C1 segment of cervical spinal cord (tissue), 14 donors: ENCODE measurements around the gene OAS1.
"Not testable (repeated sequence)": the region's sequence is repeated elsewhere in the genome, so short reads cannot be mapped to it uniquely, and the experiment has no call there.

Experiments used
- DNase-seq, 14 donors: peaks; one replicate each; lab custom pipeline; 2025; lab: John Stamatoyannopoulos, UW

The OAS1 gene

DNA sequence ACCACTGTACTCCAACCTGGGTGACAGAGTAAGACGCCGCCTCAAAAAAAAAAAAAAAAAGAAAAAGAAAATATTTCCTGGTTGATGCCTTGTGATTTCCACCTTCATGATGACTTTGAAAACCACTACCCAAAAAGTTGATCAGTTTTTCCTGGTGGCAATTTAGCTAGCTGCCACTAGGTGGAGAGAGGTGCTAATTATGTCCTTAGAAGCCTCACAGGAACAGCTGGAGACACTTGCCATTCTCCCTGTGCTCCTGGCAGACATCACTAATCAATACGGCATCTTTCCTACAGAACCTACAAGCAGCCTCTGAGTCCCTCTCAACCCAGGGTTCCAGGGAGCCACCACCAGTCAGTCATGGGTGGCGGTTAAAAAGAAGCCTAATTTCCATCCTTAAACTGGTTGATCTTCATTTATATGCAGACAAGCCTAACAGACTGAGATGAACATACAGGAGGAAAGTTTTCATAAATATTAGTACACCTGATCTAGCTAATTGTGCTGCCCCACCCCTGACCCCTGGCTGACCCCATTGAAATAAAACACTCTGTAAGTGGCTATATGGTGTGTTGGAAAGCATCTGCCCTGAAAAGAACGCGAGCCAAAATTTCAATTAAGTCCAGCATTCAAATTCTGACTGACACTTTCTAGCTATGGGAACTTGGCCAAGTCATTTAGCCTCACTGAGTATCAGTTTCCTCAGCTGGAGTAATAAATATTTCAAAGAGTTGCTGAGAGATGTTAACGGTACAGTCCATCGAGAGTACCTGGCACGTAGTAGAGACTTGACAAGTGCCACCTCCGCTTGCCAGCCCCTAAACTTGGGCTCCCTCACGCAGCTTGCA is 6.2 kb upstream of the OAS1 start:
- no peak for DNase-seq

GRCh38 chr12:112901271-112901670 is 5.5 kb upstream of the OAS1 start:
- DNase-seq: no peak

- no peak for DNase-seq
Measured at GRCh38 chr12:112904571-112904970, 2.2 kb upstream of the OAS1 start.

GRCh38 chr12:112905451-112906089 is 1.2 kb upstream of the OAS1 start:
- no peak for DNase-seq

DNA sequence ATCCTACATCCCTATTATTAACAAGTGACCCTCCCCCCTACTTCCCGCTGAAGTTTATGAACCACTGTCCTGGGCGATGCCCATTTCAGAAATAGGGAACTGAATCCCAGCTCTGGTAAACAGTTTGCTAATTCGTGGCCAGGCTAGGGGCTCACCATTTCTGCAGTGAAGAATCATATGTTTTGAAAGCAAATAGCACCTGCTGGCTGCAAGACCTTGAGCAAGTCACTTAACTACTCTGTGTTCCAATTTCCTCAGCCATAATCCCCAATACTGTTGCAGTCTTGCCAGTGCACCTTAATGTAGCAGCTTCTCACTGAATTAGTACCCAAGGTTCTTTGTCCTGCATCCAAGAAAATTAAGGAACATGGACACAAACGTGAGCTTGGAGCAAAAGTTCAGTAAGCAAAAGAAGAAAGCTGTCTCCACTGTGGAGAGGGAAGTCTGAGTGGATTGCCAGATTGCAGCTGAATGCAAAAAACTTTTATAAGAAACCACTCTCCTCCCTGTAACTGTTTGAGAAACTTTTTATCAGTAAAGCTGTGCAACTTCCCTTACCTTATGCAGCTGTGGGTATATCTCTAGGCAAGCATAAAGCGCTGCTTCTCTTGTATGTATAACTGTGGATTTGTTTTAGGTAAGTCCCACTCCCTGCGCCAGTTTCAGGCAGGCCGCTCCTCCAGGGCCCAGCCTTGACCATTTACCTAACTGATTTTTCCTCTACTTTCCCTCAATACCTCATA is 824 bp downstream of the OAS1 start:
- DNase-seq: peak in 2 of 14 donors; percentile 12 to 13

- DNase-seq: no peak
Measured at GRCh38 chr12:112908548-112908947, 1.8 kb downstream of the OAS1 start.

DNA sequence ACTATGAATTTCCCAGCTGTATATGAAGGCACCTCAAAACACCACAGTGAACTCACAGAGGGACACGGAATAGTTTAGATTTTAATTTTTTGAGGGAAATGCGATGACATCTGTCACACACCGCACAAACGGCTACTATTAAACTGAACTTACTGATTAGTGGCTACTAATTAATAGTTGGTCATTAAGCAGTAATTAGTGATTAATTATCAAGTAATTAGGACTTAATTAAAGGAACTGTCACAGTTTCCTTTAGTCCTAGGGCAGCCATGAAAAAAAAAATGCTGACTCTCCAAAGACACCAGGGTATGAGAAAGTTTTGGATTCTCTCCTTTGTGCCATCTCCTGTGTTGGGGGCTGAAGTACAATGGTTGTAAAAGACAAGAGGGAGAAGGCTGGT is 2.9 kb downstream of the OAS1 start:
- DNase-seq: no peak

GRCh38 chr12:112913038-112913688 is 6.4 kb downstream of the OAS1 start:
- no peak for DNase-seq

GRCh38 chr12:112913888-112914287 is 7.1 kb downstream of the OAS1 start:
- not testable (repeated sequence) for DNase-seq

GRCh38 chr12:112916270-112916669 is 9.5 kb downstream of the OAS1 start:
- no peak for DNase-seq

DNA sequence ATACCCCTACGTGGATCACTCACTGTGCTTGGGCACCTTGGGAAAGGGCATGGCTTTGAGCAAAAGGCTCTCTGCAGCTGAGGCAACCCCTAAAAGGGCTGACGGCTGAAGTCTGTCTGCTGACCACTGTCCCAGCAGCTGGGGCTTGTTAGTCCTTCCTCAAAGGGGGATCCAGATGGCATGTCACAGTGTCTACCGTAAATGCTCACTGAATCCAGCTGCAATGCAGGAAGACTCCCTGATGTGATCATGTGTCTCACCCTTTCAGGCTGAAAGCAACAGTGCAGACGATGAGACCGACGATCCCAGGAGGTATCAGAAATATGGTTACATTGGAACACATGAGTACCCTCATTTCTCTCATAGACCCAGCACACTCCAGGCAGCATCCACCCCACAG is 12.4 kb downstream of the OAS1 start:
- no peak for DNase-seq

DNA sequence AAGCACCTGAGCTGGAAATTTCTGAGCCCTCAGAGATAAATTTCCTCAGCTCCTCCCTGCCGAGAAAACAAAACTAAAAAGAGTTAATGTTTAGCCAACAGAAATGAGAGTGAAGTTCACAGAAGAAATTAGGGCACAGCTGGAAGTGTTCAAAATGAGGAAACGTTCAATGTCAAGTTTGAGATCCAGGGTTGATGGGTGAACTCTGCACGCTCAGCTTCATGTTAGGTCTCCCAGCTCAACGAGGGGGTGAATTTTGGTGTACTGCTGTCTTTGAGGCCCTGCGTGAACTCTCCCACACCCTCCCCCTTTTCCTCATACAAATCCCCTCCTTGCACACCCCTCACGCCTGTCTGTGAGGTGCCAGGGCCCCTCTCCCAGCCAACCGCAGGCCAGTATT is 18.2 kb downstream of the OAS1 start:
- no peak for DNase-seq

GRCh38 chr12:112926416-112927033 is 19.8 kb downstream of the OAS1 start:
- not testable (repeated sequence) for DNase-seq

GRCh38 chr12:112927475-112927874 is 20.7 kb downstream of the OAS1 start:
- DNase-seq: no peak

- DNase-seq: no peak
Measured at GRCh38 chr12:112927925-112928324, 21.2 kb downstream of the OAS1 start.

DNA sequence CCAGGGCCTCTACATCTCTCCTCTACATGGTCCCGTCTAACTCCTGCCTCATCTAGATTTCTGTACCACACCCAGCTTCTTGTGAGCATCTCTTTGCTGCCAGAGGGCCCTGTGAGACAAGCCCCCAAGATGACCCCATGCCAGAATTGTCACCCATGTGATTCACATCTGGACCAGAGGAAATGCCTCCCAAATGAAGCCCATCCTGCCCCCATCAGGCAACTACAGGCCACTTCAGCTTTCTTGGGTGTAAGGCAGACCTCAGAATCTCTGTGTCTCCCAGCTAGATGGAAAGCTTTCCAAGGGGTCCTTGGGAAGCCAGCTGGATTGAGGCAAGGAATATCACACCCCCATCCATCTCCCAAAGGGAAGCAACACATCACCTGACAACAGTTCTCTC is 22.2 kb downstream of the OAS1 start:
- no peak for DNase-seq

- DNase-seq: no peak
Measured at GRCh38 chr12:112929715-112930114, 23.0 kb downstream of the OAS1 start.

DNA sequence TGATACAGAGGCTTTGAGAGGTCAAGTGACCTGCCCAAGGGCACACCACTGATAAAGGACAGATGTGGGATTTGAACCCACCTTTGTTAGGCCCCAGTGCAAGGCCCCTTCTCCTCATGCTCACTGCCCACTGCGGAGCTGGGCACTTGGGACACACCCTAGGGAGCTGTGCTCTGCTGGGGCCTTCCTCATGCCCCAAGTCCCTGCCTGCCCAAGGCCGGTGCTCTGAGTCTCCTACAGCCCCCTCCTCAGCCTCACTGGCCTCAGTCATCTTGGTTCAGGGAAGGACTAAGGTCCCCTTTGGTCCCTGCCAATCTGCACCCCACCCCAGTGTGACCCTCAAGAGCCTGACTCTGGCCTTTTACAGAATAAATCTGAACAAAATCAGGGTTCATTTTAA is 23.6 kb downstream of the OAS1 start:
- no peak for DNase-seq

DNA sequence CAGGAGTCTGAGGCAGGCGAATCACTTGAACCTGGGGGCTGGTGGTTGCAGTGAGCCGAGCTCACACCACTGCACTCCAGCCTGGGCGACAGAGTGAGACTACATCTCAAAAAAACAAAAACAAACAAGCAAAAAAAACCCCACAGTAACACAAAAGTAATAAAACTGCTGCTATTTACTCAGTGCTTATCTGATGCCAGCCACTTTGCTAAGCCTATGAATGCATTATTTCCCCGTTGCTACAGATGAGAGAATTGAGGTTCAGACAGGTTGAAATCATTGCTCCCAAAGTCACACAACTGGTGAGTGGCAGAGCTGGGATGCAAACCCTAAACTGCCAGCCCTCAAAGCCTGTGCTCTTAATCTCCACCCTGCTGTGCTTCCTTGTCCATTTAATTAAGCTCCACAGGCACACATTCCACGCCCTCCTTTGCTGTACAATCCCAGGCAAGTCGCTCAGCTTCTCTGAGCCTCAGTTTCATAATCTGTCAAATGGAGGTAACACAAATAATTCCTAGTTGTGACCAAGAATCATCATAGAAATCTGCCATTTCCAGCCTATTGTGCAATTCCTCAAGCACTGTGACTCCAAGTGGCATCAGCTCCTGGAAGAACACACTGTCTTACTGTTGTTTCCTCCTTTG is 25.8 kb downstream of the OAS1 start:
- DNase-seq: no peak

- DNase-seq: no peak
Measured at GRCh38 chr12:112933129-112933505, 26.4 kb downstream of the OAS1 start.

DNA sequence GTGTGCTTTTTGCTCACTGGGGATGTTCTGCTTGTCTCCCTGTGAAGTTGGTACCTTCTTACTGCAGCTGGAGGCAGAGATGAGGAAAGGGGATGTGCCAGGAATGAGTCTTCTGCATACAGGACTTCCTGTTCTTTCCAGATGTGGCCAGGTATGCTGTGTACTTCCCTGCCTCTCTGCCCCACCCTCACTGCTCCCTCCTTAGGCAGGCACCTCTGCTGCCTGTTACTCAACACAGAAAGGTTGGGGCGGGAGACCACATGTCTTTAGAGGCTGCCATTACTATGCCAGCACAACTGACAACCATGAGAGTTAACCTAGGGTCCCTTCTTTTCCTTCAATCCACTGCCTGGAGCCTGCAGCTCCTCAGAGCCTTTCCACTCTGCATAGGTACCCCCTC is 29.5 kb downstream of the OAS1 start:
- DNase-seq: no peak
